HG02623 (cell line): ENCODE data around the gene BTBD9.

Experiments used
- ATAC-seq: cut with Tn5 transposase; IDR thresholded peaks from one replicate; pipeline ENCODE4 v1.9.1; 2021; ENCODE audit warnings: moderate library complexity; ENCODE audit not compliant: unreplicated experiment

Gene BTBD9

GRCh38 chr6:38510205-38510604 lies 129.5 kb downstream of the BTBD9 start:
- no peak for ATAC-seq

GRCh38 chr6:38509713-38510112 lies 130.0 kb downstream of the BTBD9 start:
- ATAC-seq, result no peak

GRCh38 chr6:38508894-38509293 lies 130.8 kb downstream of the BTBD9 start:
- ATAC-seq, result no peak

- no peak for ATAC-seq
Observed at GRCh38 chr6:38508286-38508685, 131.4 kb downstream of the BTBD9 start.

- no peak for ATAC-seq
Observed at GRCh38 chr6:38507173-38507572, 132.6 kb downstream of the BTBD9 start.

- ATAC-seq, result no peak
Observed at GRCh38 chr6:38505826-38506225, 133.9 kb downstream of the BTBD9 start.

GRCh38 chr6:38504996-38505395 lies 134.7 kb downstream of the BTBD9 start:
- no peak for ATAC-seq

GRCh38 chr6:38503960-38504682 lies 135.6 kb downstream of the BTBD9 start:
- ATAC-seq, result no peak

- ATAC-seq, result no peak
Observed at GRCh38 chr6:38503032-38503773, 136.5 kb downstream of the BTBD9 start.

GRCh38 chr6:38502423-38502822 lies 137.3 kb downstream of the BTBD9 start:
- ATAC-seq, result no peak

- no peak for ATAC-seq
Observed at GRCh38 chr6:38501931-38502330, 137.8 kb downstream of the BTBD9 start.

- ATAC-seq, result no peak
Observed at GRCh38 chr6:38499529-38500096, 140.1 kb downstream of the BTBD9 start.

GRCh38 chr6:38498805-38499445 lies 140.8 kb downstream of the BTBD9 start:
- no peak for ATAC-seq

GRCh38 chr6:38498085-38498484 lies 141.6 kb downstream of the BTBD9 start:
- no peak for ATAC-seq

- ATAC-seq, result no peak
Observed at GRCh38 chr6:38497546-38497945, 142.2 kb downstream of the BTBD9 start.

- ATAC-seq, result no peak
Observed at GRCh38 chr6:38495922-38496635, 143.7 kb downstream of the BTBD9 start.

- no peak for ATAC-seq
Observed at GRCh38 chr6:38495518-38495917, 144.2 kb downstream of the BTBD9 start.

- no peak for ATAC-seq
Observed at GRCh38 chr6:38493931-38494547, 145.7 kb downstream of the BTBD9 start.

- ATAC-seq, result no peak
Observed at GRCh38 chr6:38492031-38492430, 147.7 kb downstream of the BTBD9 start.

- ATAC-seq, result no peak
Observed at GRCh38 chr6:38489951-38490350, 149.8 kb downstream of the BTBD9 start.

GRCh38 chr6:38487423-38487822 lies 152.3 kb downstream of the BTBD9 start:
- ATAC-seq, result no peak
